ENCODE measurements around the gene ITGAX.

ITGAX gene

GRCh38 chr16:31390504-31391041, 35.6 kb downstream of the ITGAX start:
- H3K9me3 Mint-ChIP-seq = no peaks in the 10 kb centered on the region

GRCh38 chr16:31393056-31393455, 38.1 kb downstream of the ITGAX start, which contains the start of gene ITGAD:
Gene ITGAD, plus strand, starts transcription at chr16:31393335. Its CDS starts 26 bp downstream, at chr16:31393361.
- no peaks in the 10 kb centered on the region for H3K36me3 Mint-ChIP-seq (ENCODE audit: insufficient read depth)
- H3K27ac Mint-ChIP-seq (ENCODE audit: low read depth) = no peak within 1 kb of the TSS
- no peak within 1 kb of the TSS for H3K4me3 Mint-ChIP-seq
- ATAC-seq (replicated peaks; ENCODE audit: extremely low read depth, poor library complexity, severe bottlenecking) (no peak), DNase-seq (ENCODE audit: low spot score in 2 of 2) (no peak)
- H3K27me3 Mint-ChIP-seq = no peaks in the 10 kb centered on the region
- no peaks in the 10 kb centered on the region for H3K9me3 Mint-ChIP-seq
- H3K4me1 Mint-ChIP-seq = no peaks in the 10 kb centered on the region

More at GRCh38 chr16:31390504-31391041, 35.6 kb downstream of the ITGAX start:
- H3K36me3 Mint-ChIP-seq (ENCODE audit: insufficient read depth) = no peaks in the 10 kb centered on the region
- H3K4me3 Mint-ChIP-seq = no peak overlapping the region
- no peak for ATAC-seq (replicated peaks; ENCODE audit: extremely low read depth, poor library complexity, severe bottlenecking)
- no peak for DNase-seq (ENCODE audit: low spot score in 2 of 2)
- H3K27me3 Mint-ChIP-seq = no peaks in the 10 kb centered on the region
- peaks cover 9% of the 10 kb centered on the region for H3K4me1 Mint-ChIP-seq
- H3K27ac Mint-ChIP-seq (ENCODE audit: low read depth) = no peak overlapping the region

GRCh38 chr16:31395647-31396046, 40.7 kb downstream of the ITGAX start:
- no peak overlapping the region for H3K27ac Mint-ChIP-seq (ENCODE audit: low read depth)
- no peak overlapping the region for H3K4me3 Mint-ChIP-seq
- H3K4me1 Mint-ChIP-seq = peaks cover 16% of the 10 kb centered on the region
- no peak for ATAC-seq (replicated peaks; ENCODE audit: extremely low read depth, poor library complexity, severe bottlenecking)
- H3K27me3 Mint-ChIP-seq = no peaks in the 10 kb centered on the region
- no peaks in the 10 kb centered on the region for H3K36me3 Mint-ChIP-seq (ENCODE audit: insufficient read depth)
- peaks cover 8% of the 10 kb centered on the region for H3K9me3 Mint-ChIP-seq
- no peak for DNase-seq (ENCODE audit: low spot score in 2 of 2)

GRCh38 chr16:31397096-31397660, 42.2 kb downstream of the ITGAX start:
- ATAC-seq (replicated peaks; ENCODE audit: extremely low read depth, poor library complexity, severe bottlenecking) (no peak), DNase-seq (ENCODE audit: low spot score in 2 of 2) (no peak)
- H3K4me1 Mint-ChIP-seq = peaks cover 21% of the 10 kb centered on the region
- no peak overlapping the region for H3K4me3 Mint-ChIP-seq
- no peaks in the 10 kb centered on the region for H3K27me3 Mint-ChIP-seq
- peaks cover 1% of the 10 kb centered on the region for H3K36me3 Mint-ChIP-seq (ENCODE audit: insufficient read depth)
- H3K9me3 Mint-ChIP-seq = peaks cover 8% of the 10 kb centered on the region
- H3K27ac Mint-ChIP-seq (ENCODE audit: low read depth) = no peak overlapping the region

GRCh38 chr16:31397701-31398100, 42.7 kb downstream of the ITGAX start:
- H3K27ac Mint-ChIP-seq (ENCODE audit: low read depth) = no peak overlapping the region

GRCh38 chr16:31400191-31400590, 45.2 kb downstream of the ITGAX start:
- no peaks in the 10 kb centered on the region for H3K27me3 Mint-ChIP-seq
- no peak overlapping the region for H3K27ac Mint-ChIP-seq (ENCODE audit: low read depth)
- H3K9me3 Mint-ChIP-seq = peaks cover 8% of the 10 kb centered on the region
- peaks cover 31% of the 10 kb centered on the region for H3K4me1 Mint-ChIP-seq
- DNase-seq (ENCODE audit: low spot score in 2 of 2) (no peak), ATAC-seq (replicated peaks; ENCODE audit: extremely low read depth, poor library complexity, severe bottlenecking) (peak; percentile 58)
- H3K36me3 Mint-ChIP-seq (ENCODE audit: insufficient read depth) = peaks cover 1% of the 10 kb centered on the region
- H3K4me3 Mint-ChIP-seq = peak overlapping the region; percentile 29

More at GRCh38 chr16:31397701-31398100, 42.7 kb downstream of the ITGAX start:
- ATAC-seq (replicated peaks; ENCODE audit: extremely low read depth, poor library complexity, severe bottlenecking) (no peak), DNase-seq (ENCODE audit: low spot score in 2 of 2) (no peak)
- H3K27me3 Mint-ChIP-seq = no peaks in the 10 kb centered on the region
- peaks cover 24% of the 10 kb centered on the region for H3K4me1 Mint-ChIP-seq
- no peak overlapping the region for H3K4me3 Mint-ChIP-seq
- H3K36me3 Mint-ChIP-seq (ENCODE audit: insufficient read depth) = peaks cover 1% of the 10 kb centered on the region
- peaks cover 8% of the 10 kb centered on the region for H3K9me3 Mint-ChIP-seq

GRCh38 chr16:31401436-31401835, 46.5 kb downstream of the ITGAX start:
- Mint-ChIP-seq H3K27me3 (no peaks in the 10 kb centered on the region), H3K4me1 (peaks cover 31% of the 10 kb centered on the region), H3K27ac (ENCODE audit: low read depth) (no peak overlapping the region), H3K36me3 (ENCODE audit: insufficient read depth) (peaks cover 1% of the 10 kb centered on the region), H3K9me3 (peaks cover 8% of the 10 kb centered on the region), H3K4me3 (no peak overlapping the region)
- ATAC-seq (replicated peaks; ENCODE audit: extremely low read depth, poor library complexity, severe bottlenecking) = no peak
- DNase-seq (ENCODE audit: low spot score in 2 of 2) = no peak

GRCh38 chr16:31402687-31403086, 47.7 kb downstream of the ITGAX start:
- no peaks in the 10 kb centered on the region for H3K27me3 Mint-ChIP-seq
- no peak overlapping the region for H3K27ac Mint-ChIP-seq (ENCODE audit: low read depth)
- peaks cover 8% of the 10 kb centered on the region for H3K9me3 Mint-ChIP-seq
- H3K4me1 Mint-ChIP-seq = peaks cover 31% of the 10 kb centered on the region
- ATAC-seq (replicated peaks; ENCODE audit: extremely low read depth, poor library complexity, severe bottlenecking) (no peak), DNase-seq (ENCODE audit: low spot score in 2 of 2) (no peak)
- no peak overlapping the region for H3K4me3 Mint-ChIP-seq
- H3K36me3 Mint-ChIP-seq (ENCODE audit: insufficient read depth) = peaks cover 1% of the 10 kb centered on the region

GRCh38 chr16:31403590-31404352, 48.8 kb downstream of the ITGAX start:
- DNase-seq (ENCODE audit: low spot score in 2 of 2) (no peak), ATAC-seq (replicated peaks; ENCODE audit: extremely low read depth, poor library complexity, severe bottlenecking) (no peak)
- H3K4me3 Mint-ChIP-seq = no peak overlapping the region
- H3K4me1 Mint-ChIP-seq = peaks cover 37% of the 10 kb centered on the region
- peaks cover 8% of the 10 kb centered on the region for H3K9me3 Mint-ChIP-seq
- no peaks in the 10 kb centered on the region for H3K27me3 Mint-ChIP-seq
- H3K27ac Mint-ChIP-seq (ENCODE audit: low read depth) = no peak overlapping the region
- peaks cover 1% of the 10 kb centered on the region for H3K36me3 Mint-ChIP-seq (ENCODE audit: insufficient read depth)

- no peak overlapping the region for H3K4me3 Mint-ChIP-seq
- no peak for DNase-seq (ENCODE audit: low spot score in 2 of 2)
- H3K27me3 Mint-ChIP-seq = no peaks in the 10 kb centered on the region
- H3K27ac Mint-ChIP-seq (ENCODE audit: low read depth) = peak overlapping the region; percentile 36
- peaks cover 4% of the 10 kb centered on the region for H3K9me3 Mint-ChIP-seq
- H3K36me3 Mint-ChIP-seq (ENCODE audit: insufficient read depth) = peaks cover 1% of the 10 kb centered on the region
- peaks cover 32% of the 10 kb centered on the region for H3K4me1 Mint-ChIP-seq
- ATAC-seq (replicated peaks; ENCODE audit: extremely low read depth, poor library complexity, severe bottlenecking) = no peak
These were observed 49.5 kb downstream of the ITGAX start for GRCh38 chr16:31404353-31405064.

- no peaks in the 10 kb centered on the region for H3K36me3 Mint-ChIP-seq (ENCODE audit: insufficient read depth)
- no peaks in the 10 kb centered on the region for H3K9me3 Mint-ChIP-seq
- H3K27ac Mint-ChIP-seq (ENCODE audit: low read depth) = no peak overlapping the region
- no peaks in the 10 kb centered on the region for H3K27me3 Mint-ChIP-seq
- ATAC-seq (replicated peaks; ENCODE audit: extremely low read depth, poor library complexity, severe bottlenecking) (no peak), DNase-seq (ENCODE audit: low spot score in 2 of 2) (no peak)
- peaks cover 16% of the 10 kb centered on the region for H3K4me1 Mint-ChIP-seq
- H3K4me3 Mint-ChIP-seq = no peak overlapping the region
These were observed 52.4 kb downstream of the ITGAX start for GRCh38 chr16:31407406-31407805.

GRCh38 chr16:31409433-31409832, 54.5 kb downstream of the ITGAX start:
- H3K4me3 Mint-ChIP-seq = no peak overlapping the region
- no peak overlapping the region for H3K27ac Mint-ChIP-seq (ENCODE audit: low read depth)
- no peak for ATAC-seq (replicated peaks; ENCODE audit: extremely low read depth, poor library complexity, severe bottlenecking)
- peaks cover 20% of the 10 kb centered on the region for H3K4me1 Mint-ChIP-seq
- no peak for DNase-seq (ENCODE audit: low spot score in 2 of 2)
- no peaks in the 10 kb centered on the region for H3K27me3 Mint-ChIP-seq
- no peaks in the 10 kb centered on the region for H3K9me3 Mint-ChIP-seq
- H3K36me3 Mint-ChIP-seq (ENCODE audit: insufficient read depth) = peaks cover 1% of the 10 kb centered on the region

Measured in central memory CD8-positive, alpha-beta T cell (primary cell).